Suprapubic skin (tissue), 3 donors: ENCODE measurements around the gene PRLR.

Experiments used
- CTCF ChIP-seq, 2 donors: fragments of 200-600 bp in 1 of 2; fragments of 450-650 bp in 1 of 2; sonication (generic) in 1 of 2; IDR thresholded peaks; one replicate each; pipeline ENCODE4 v1.5.1; 2016 to 2019; ENCODE audit warnings: antibody characterized with exemption in 2 of 2, mild to moderate bottlenecking in 1 of 2, moderate library complexity in 1 of 2
- POLR2A ChIP-seq, 2 donors: fragments of 450-650 bp; IDR thresholded peaks; one replicate each; pipeline ENCODE4 v1.6.1; 2017; ENCODE audit warnings: antibody characterized with exemption in 2 of 2, mild to moderate bottlenecking in 2 of 2, moderate library complexity in 2 of 2

GRCh38 chr5:35236770-35237169 is 6.5 kb upstream of the PRLR start:
- TF ChIP-seq CTCF (IDR thresholded peaks at IDR 0.05) (no peak), POLR2A (IDR thresholded peaks at IDR 0.05) (no peak)
